ENCODE data around the gene SLC6A17. TPM values are rescaled to one million over a fixed set of nuclear protein-coding genes. Genes with fewer than 3 reads are reported as not detected.

The SLC6A17 gene
- total and polyA plus RNA-seq, 2 donors (not counting 3 experiments of a cell fraction or from before 2014, with no cell fraction given) = 0.03 TPM; not detected in 1

- ChIA-PET CTCF (interaction anchor here (1.2 to 18.2 kb wide), 4 partner anchors 9 to 243 kb away, joined by 3 to 1577 read pairs (median 7); no protein-coding TSS in a partner anchor), POLR2A (no interaction called here)
- H3K9me3 ChIP-seq (replicated peaks; ENCODE audit: control insufficient read depth, insufficient read depth, low read length) = no peaks in the 10 kb centered on the region
- H3K9ac ChIP-seq (replicated peaks; ENCODE audit: extremely low read depth, insufficient read depth, low read length) = no peak overlapping the region
- H4K20me1 ChIP-seq (replicated peaks; ENCODE audit: control insufficient read depth, extremely low read depth, insufficient read depth, low read length) = no peaks in the 10 kb centered on the region
- DNase-seq (ENCODE audit: low read depth, low spot score) (no peak), FAIRE-seq (no peak)
- H3K27ac ChIP-seq (ENCODE audit: insufficient read depth, low read depth, low read length) = no peak overlapping the region
- no peak overlapping the region for H3K4me2 ChIP-seq (ENCODE audit: insufficient read depth, low read length)
- no peaks in the 10 kb centered on the region for H3K4me1 ChIP-seq (ENCODE audit: control insufficient read depth, extremely low read depth, insufficient read depth, low read length)
- intact Hi-C loops (cut with micrococcal nuclease) (loop anchor here (10.0 kb wide), 1 partner anchor 48 kb away; no protein-coding TSS in a partner anchor), dilution Hi-C loops (cut with MboI; ENCODE audit: extremely low pct_ligation_motif_present, low sequenced_read_pairs) (no loop called here)
- no peaks in the 10 kb centered on the region for H3K79me2 ChIP-seq (ENCODE audit: control insufficient read depth, insufficient read depth, low read length)
- no peak overlapping the region for H2AFZ ChIP-seq (ENCODE audit: low read depth, low read length)
- H3K27me3 ChIP-seq (ENCODE audit: control insufficient read depth in 2 of 2, insufficient read depth in 2 of 2, low read length in 2 of 2) = no peaks in the 10 kb centered on the region
- no peaks in the 10 kb centered on the region for H3K36me3 ChIP-seq (ENCODE audit: control insufficient read depth in 2 of 2, extremely low read depth in 1 of 2, insufficient read depth in 2 of 2, low read length in 2 of 2)
- no peaks in the 10 kb centered on the region for H3K9me1 ChIP-seq (replicated peaks; ENCODE audit: control insufficient read depth, extremely low read depth, insufficient read depth, low read length)
- H3K4me3 ChIP-seq (replicated peaks in 1 of 3; ENCODE audit: insufficient read depth in 1 of 3, low read depth in 1 of 3, low read length in 3 of 3) = no peak overlapping the region
- no TSS peak for BruUV-seq (replicated peaks)
- no peak for TF ChIP-seq FOS (IDR thresholded peaks at IDR 0.05; ENCODE audit: borderline replicate concordance, insufficient read depth, low read length)
- TF ChIP-seq CTCF (IDR thresholded peaks at IDR 0.05; ENCODE audit: extremely low read depth in 1 of 2, insufficient read depth in 1 of 2, low read depth in 1 of 2, low read length in 2 of 2) = no peak
- TF ChIP-seq GATA2 (IDR thresholded peaks at IDR 0.05; ENCODE audit: insufficient read depth, insufficient read length, low read depth, low read length) = no peak
Measured at GRCh38 chr1:110216844-110217444, 66.7 kb downstream of the SLC6A17 start.

- H2AFZ ChIP-seq (ENCODE audit: low read depth, low read length) = no peak overlapping the region
- H3K27me3 ChIP-seq (ENCODE audit: control insufficient read depth in 2 of 2, insufficient read depth in 2 of 2, low read length in 2 of 2) = no peaks in the 10 kb centered on the region
- H3K4me3 ChIP-seq (replicated peaks in 1 of 3; ENCODE audit: insufficient read depth in 1 of 3, low read depth in 1 of 3, low read length in 3 of 3) = no peak overlapping the region
- no peak for FAIRE-seq
- no TSS peak for BruUV-seq (replicated peaks)
- no peaks in the 10 kb centered on the region for H3K4me1 ChIP-seq (ENCODE audit: control insufficient read depth, extremely low read depth, insufficient read depth, low read length)
- H3K36me3 ChIP-seq (ENCODE audit: control insufficient read depth in 2 of 2, extremely low read depth in 1 of 2, insufficient read depth in 2 of 2, low read length in 2 of 2) = no peaks in the 10 kb centered on the region
- dilution Hi-C loops (cut with MboI; ENCODE audit: extremely low pct_ligation_motif_present, low sequenced_read_pairs) (no loop called here), intact Hi-C loops (cut with micrococcal nuclease) (loop anchor here (10.0 kb wide), 1 partner anchor 47 kb away; no protein-coding TSS in a partner anchor)
- TF ChIP-seq POLR2AphosphoS5 (IDR thresholded peaks at IDR 0.05; ENCODE audit: insufficient read depth, low read depth, low read length) = no peak
- TF ChIP-seq POLR2A (IDR thresholded peaks at IDR 0.05; ENCODE audit: low read depth, low read length) = no peak
- TF ChIP-seq MAX (IDR thresholded peaks at IDR 0.05; ENCODE audit: insufficient read depth, insufficient read length) = no peak
- no peak for TF ChIP-seq FOS (IDR thresholded peaks at IDR 0.05; ENCODE audit: borderline replicate concordance, insufficient read depth, low read length)
- TF ChIP-seq GATA2 (IDR thresholded peaks at IDR 0.05; ENCODE audit: insufficient read depth, insufficient read length, low read depth, low read length) = no peak
- TF ChIP-seq CTCF (IDR thresholded peaks at IDR 0.05; ENCODE audit: extremely low read depth in 1 of 2, insufficient read depth in 1 of 2, low read depth in 1 of 2, low read length in 2 of 2) = no peak
- no peak for TF ChIP-seq MYC (IDR thresholded peaks at IDR 0.05; ENCODE audit: low read depth, low read length)
- no peak for TF ChIP-seq EZH2 (IDR thresholded peaks at IDR 0.05; ENCODE audit: borderline replicate concordance, low read depth, low read length, severe bottlenecking)
- TF ChIP-seq JUN (IDR thresholded peaks at IDR 0.05; ENCODE audit: borderline replicate concordance, insufficient read depth, insufficient read length, low read depth) = no peak
- H3K9me1 ChIP-seq (replicated peaks; ENCODE audit: control insufficient read depth, extremely low read depth, insufficient read depth, low read length) = no peaks in the 10 kb centered on the region
- H4K20me1 ChIP-seq (replicated peaks; ENCODE audit: control insufficient read depth, extremely low read depth, insufficient read depth, low read length) = no peaks in the 10 kb centered on the region
- H3K4me2 ChIP-seq (ENCODE audit: insufficient read depth, low read length) = no peak overlapping the region
- POLR2A ChIA-PET = no interaction called here
- H3K27ac ChIP-seq (ENCODE audit: insufficient read depth, low read depth, low read length) = no peak overlapping the region
- no peak overlapping the region for H3K9ac ChIP-seq (replicated peaks; ENCODE audit: extremely low read depth, insufficient read depth, low read length)
- DNase-seq (ENCODE audit: low read depth, low spot score) = no peak
- CTCF ChIA-PET = interaction anchor here (1.7 to 3.7 kb wide), 3 partner anchors 9 to 95 kb away, joined by 8 to 23 read pairs (median 10); partner anchors contain the start of gene KCNC4
- no peaks in the 10 kb centered on the region for H3K79me2 ChIP-seq (ENCODE audit: control insufficient read depth, insufficient read depth, low read length)
- no peaks in the 10 kb centered on the region for H3K9me3 ChIP-seq (replicated peaks; ENCODE audit: control insufficient read depth, insufficient read depth, low read length)
Measured at GRCh38 chr1:110218137-110218536, 67.8 kb downstream of the SLC6A17 start.
